GM19035 (cell line): ENCODE results near the gene NDE1.

Experiments used
- ATAC-seq: cut with Tn5 transposase; IDR thresholded peaks from one replicate; pipeline ENCODE4 v1.9.1; 2021; ENCODE audit not compliant: unreplicated experiment

The NDE1 gene

DNA sequence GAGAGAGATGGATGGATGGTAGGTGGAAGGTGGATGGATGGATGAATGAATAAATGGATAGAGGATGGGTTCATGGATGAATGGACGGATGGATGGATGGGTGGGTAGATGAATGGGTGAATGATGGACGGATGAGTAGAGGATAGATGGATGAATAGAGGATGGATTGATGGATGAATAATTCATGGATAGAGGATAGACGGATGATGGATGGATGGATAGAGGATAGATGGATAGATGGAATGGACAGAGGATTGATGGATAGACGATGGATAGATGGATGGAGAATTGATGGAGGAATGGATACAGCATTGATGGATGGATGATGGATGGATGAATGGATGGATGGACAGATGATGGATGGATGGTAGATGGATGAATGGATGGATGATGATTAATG lies 115.1 kb downstream of the NDE1 start:
- ATAC-seq, result no peak

DNA sequence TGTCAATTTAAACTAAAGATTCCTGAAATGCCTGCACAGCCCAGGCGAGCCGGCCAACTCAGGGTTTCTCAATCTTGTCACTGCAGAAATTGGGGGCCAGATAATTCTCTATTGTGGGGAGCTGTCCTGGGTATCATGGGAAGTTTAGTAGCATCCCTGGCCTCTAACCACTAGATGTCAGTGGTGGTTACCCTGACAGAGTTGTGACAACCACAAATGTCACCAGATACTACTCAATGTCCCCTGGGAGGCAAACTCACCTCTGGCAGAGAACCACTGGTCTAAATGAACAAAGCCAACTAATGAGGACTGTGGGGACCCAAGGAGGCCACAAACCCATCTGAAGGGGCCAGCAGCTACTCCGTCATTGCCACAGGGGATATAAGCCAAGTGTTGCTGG lies 115.8 kb downstream of the NDE1 start:
- ATAC-seq, result no peak

DNA sequence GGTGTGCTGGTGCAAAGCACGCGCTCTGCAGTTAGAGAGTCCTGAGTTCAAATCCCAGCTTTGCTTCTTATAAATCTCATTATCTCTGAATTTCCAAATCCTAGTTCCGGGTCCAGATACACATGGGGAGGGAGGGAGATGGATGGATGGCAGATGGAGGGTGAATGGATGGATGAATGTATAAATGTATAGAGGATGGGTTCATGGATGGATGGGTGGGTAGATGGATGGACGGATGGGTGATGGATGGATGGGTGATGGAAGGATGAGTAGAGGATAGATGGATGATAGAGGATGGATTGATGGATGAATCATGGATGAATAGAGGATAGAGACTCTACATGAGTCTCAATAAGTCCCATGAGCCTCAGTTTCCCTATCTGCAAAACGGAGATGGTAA lies 116.9 kb downstream of the NDE1 start:
- ATAC-seq, result no peak

DNA sequence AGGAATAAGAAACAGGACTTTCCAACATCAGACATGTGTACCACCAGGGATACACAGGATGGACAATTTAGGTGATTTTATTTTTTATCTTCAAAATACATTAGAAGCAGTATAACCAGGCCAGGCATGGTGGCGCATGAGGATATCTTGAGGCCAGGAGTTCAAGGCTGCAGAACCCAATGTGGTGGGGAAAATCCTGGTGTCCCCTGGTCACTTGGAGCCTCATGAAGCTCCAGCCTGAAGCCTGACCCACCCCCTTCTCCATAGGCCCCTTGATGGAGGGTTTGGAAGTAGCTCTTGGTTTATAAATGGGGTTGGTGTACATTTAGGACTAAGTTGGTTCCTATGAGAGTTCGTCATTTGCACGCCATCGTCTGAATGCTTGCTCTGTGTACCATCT lies 118.2 kb downstream of the NDE1 start:
- no peak for ATAC-seq

DNA sequence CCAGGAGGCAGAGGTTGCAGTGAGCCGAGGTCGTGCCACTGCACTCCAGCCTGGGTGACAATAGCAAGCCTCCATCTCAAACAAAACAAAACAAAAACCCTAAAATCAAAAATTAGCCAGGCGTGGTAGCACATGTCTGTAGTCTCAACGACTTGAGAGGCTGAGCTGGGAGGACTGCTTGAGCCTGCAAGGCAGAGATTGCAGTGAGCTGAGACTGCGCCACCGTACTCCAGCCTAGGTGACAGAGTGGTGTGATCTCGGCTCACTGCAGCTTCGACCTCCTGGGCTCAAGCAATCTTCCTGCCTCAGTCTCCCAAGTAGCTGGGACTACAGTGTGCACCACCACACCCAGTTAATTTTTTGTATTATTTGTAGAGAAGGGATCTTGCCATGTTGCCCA lies 119.2 kb downstream of the NDE1 start:
- no peak for ATAC-seq

DNA sequence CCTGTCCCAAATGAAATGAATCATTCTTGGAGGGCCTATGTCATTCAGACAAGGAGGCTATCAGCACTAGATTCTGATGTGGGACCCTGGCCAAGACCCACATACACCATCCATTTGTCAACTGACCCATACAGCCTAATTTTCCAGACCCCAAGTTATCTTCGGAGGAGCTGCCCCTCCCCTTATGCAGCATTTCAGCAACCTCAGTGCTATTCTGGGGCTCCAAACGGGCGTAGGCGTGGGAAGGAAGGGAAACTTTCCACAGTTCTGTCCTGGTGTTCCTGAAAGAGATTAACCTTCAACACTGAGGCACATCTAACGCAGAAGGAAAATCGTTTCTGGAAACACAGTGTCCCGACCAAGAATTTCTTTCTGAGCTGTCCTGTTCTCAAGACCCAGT lies 120.1 kb downstream of the NDE1 start:
- no peak for ATAC-seq

DNA sequence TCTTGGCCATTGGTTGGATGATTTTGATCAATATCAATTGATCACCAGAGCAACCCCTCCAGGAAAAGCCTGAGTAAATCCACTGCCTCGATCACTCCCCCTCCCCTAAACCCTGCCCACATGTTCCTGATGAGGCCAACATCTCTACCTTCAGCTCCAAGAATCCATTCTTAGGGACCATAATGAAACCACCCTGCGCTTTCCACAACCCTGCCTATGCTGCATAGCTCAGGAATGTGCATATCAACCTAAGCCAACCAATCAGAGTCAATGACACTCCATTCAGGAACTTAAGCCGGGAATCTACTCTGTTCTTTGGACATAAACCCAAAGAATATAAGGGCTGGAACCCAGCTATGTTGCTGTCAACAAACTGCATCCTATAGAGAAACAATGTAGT lies 120.5 kb downstream of the NDE1 start:
- ATAC-seq, result no peak

DNA sequence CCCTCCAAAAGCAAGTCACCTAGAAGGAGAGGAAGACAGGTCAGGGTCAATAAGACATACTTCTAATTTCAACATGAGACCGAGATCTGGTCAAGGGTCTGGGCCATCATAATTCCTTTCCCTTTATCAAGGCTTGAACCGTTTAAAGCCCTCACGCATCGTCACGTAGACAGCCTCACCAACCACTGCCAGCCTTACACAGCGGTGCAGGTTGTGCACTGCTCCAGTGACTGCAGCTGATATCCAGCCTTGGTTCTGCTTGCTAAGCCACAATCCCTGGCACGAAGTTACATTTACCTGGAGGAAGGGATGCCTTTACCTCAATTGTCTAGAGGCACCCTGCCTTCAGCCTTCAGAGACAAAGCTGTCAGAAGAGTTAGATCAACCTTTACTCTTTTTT lies 121.6 kb downstream of the NDE1 start:
- no peak for ATAC-seq

DNA sequence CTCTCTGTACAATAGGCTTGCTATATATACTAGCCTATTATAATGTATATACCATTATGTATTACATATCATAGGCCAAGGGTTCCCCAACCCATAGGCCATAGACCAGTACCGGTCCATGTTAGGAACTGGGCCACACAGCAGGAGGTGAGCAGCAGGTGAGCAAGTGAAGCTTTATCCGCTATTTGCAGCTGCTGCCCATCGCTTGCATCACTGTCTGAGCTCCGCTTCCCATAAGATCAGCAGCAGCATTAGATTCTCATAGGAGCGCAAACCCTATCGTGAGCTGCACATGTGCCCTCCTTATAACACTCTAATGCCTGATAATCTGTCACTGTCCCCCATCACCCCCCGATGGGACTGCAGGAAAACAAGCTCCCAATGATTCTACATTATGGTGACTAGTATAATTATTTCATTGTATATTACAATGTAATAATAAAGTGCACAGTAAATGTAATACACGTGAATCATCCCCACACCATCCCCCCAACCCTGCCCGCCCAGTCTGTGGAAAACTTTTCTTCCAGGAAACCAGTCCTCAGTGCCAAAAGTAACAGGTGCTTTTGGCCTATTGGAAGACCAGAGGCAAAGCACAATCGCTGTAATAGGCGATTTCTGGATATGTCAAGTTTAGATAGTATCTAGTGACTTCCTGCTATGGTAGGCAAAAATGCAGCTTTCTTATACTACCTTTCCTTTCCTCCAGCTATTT lies 122.7 kb downstream of the NDE1 start:
- ATAC-seq, result no peak

DNA sequence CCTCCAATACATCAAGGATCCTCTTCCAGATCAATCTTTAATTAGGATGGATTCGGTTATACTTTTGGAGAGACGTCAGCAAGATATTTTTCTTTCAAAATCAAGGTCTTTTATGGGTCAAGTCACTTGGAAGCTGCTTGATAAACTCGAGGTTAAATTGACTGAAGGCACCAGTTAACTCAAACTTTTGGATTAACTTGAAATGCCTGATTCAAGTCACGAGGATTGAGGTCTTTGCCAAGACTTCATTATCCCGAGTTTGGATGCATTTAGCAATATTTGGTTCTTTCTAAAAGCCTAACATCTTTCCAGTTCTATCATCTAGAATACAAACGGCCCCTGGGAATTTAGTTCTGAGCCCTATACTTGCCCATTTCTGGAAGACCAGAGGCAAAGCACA lies 123.9 kb downstream of the NDE1 start:
- no peak for ATAC-seq

DNA sequence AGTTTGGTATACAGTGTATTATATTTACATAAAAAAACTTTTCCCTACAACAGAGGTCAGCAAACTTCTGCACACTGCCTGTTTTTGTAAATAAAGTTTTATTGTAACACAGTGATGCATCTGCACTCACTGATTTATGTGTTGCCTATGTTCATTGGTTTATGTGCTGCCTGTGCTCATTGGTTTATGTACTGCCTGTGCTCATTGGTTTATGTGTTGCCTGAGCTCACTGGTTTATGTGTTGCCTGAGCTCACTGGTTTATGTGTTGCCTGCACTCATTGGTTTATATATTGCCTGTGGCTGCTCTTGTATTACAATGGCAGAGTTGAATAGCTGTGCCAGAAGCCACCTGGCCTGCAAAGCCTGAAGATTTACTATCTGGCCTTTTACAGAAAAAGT lies 125.2 kb downstream of the NDE1 start:
- ATAC-seq, result no peak

DNA sequence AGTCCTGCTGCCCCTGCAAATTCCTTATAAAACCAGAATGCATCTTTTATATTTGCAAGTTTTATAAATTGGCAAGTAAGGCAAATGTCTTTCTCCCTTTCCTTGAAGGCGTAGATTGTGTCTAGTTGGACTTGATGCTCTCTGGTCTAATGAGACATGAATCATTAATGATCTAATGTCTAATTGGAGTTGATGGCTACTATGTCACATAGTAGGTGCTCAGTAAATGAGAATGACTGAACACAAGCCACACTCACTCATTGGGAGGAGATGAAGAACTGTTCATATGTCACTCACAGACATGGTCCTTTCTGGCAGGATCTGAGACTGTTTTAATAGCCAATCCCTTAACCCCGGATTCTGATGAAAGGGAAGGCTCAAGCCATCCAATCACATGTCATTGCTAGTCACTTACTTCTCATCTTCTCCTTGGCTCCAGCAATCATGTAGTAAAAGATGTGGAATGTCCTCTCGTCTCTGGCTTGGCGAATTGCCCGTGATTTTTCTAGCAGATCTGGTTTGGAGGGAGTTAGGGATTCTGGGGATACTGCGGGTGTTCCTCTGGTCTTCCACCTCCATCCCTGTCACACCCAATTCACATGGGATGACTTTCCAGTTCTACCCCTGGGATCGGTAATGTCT lies 125.7 kb downstream of the NDE1 start:
- ATAC-seq, result no peak
